HepG2 (cell line): ENCODE data around the gene PIGW. TPM values are rescaled to one million over a fixed set of nuclear protein-coding genes. Genes with fewer than 3 reads are reported as not detected.
A peak's percentile ranks its signal among the peaks of the same experiment; 100 is the strongest.

Experiments used
- CEBPB ChIP-seq: IDR thresholded peaks from 2 replicates; pipeline ENCODE4 v1.6.1; 2011; ENCODE audit warnings: low read depth, low read length, improper control_type of control experiment, borderline replicate concordance
- FOXM1 ChIP-seq: sonication (generic); formaldehyde crosslinking; IDR thresholded peaks from 2 replicates; pipeline ENCODE4 v1.5.0; 2020; ENCODE audit warnings: missing genetic modification reagents
- HNF4A ChIP-seq: sonication (generic); formaldehyde crosslinking; IDR thresholded peaks from 2 replicates; pipeline ENCODE4 v1.4.0; 2020; ENCODE audit warnings: missing genetic modification reagents
- KDM2A ChIP-seq: sonication (generic); formaldehyde crosslinking; IDR thresholded peaks from 2 replicates; pipeline ENCODE4 v1.4.0; 2020; ENCODE audit warnings: low read depth, missing genetic modification reagents, borderline replicate concordance
- MAFG ChIP-seq: sonication (generic); formaldehyde crosslinking; IDR thresholded peaks from 2 replicates; pipeline ENCODE4 v1.5.1; 2020; ENCODE audit warnings: mild to moderate bottlenecking, missing genetic modification reagents
- PHF21A ChIP-seq: sonication (generic); formaldehyde crosslinking; IDR thresholded peaks from 2 replicates; pipeline ENCODE4 v1.5.0; 2020; ENCODE audit warnings: mild to moderate bottlenecking, missing genetic modification reagents
- POLR2G ChIP-seq: fragments of 200-400 bp; formaldehyde crosslinking; IDR thresholded peaks from 2 replicates; pipeline ENCODE4 v1.6.1; 2018; ENCODE audit warnings: mild to moderate bottlenecking, low read depth, low read length, moderate library complexity
- SAFB2 ChIP-seq: sonication (generic); formaldehyde crosslinking; IDR thresholded peaks from 2 replicates; pipeline ENCODE4 v1.5.1; 2020; ENCODE audit warnings: missing genetic modification reagents, low read depth, mild to moderate bottlenecking, borderline replicate concordance
- TOE1 ChIP-seq: sonication (generic); formaldehyde crosslinking; IDR thresholded peaks from 2 replicates; pipeline ENCODE4 v1.4.0; 2020; ENCODE audit warnings: mild to moderate bottlenecking, missing genetic modification reagents
- U2AF1 ChIP-seq: fragments of 200-400 bp; formaldehyde crosslinking; optimal IDR thresholded peaks from 2 replicates; pipeline ENCODE3; 2017; ENCODE audit warnings: mild to moderate bottlenecking, low read depth, low read length
- YEATS2 ChIP-seq: sonication (generic); formaldehyde crosslinking; IDR thresholded peaks from 2 replicates; pipeline ENCODE4 v1.4.0; 2020; ENCODE audit warnings: missing genetic modification reagents, borderline replicate concordance
- ZNF121 ChIP-seq: sonication (generic); formaldehyde crosslinking; IDR thresholded peaks from 2 replicates; pipeline ENCODE4 v1.5.0; 2020; ENCODE audit warnings: mild to moderate bottlenecking, missing genetic modification reagents
- ZNF33B ChIP-seq: sonication (generic); formaldehyde crosslinking; IDR thresholded peaks from 2 replicates; pipeline ENCODE4 v1.5.1; 2020; ENCODE audit warnings: mild to moderate bottlenecking, missing genetic modification reagents
- ZNF816 ChIP-seq: sonication (generic); formaldehyde crosslinking; IDR thresholded peaks from 2 replicates; pipeline ENCODE4 v1.8.0; 2022; ENCODE audit warnings: missing genetic modification reagents, mild to moderate bottlenecking, borderline replicate concordance
- polyA plus RNA-seq, 8 experiments: library from polyadenylated mRNA; depleted of rRNA in 3 of 8; stranded (reverse) in 7 of 8; unstranded in 1 of 8; fragments of >200 nt; fragmentation: Illumina TruSeq in 4 of 8; extraction: Trizol in 4 of 8; gene quantifications; 2 replicates each; pipeline versions ENCODE4 v1.2.1 to v1.2.3, GENCODE V29; 2011 to 2016; ENCODE audit warnings: low read depth in 4 of 8, missing spikeins in 1 of 8, mixed read lengths in 1 of 8; ENCODE audit not compliant: insufficient read depth in 1 of 8
- total RNA-seq, 5 experiments: library from RNA; depleted of rRNA; stranded (reverse); fragments of >200 nt; fragmentation: Illumina TruSeq; extraction: Trizol; gene quantifications; 2 replicates each; pipeline ENCODE4 v1.2.3, GENCODE V29; 2016; ENCODE audit warnings: low read depth in 1 of 5
- TF ChIP-seq, protein P1 (sequence below): IDR thresholded peaks from 2 replicates; pipeline ENCODE4 v1.6.1; 2016; ENCODE audit warnings: mild to moderate bottlenecking
- TF ChIP-seq, protein P2 (sequence below): sonication (generic); formaldehyde crosslinking; IDR thresholded peaks from 2 replicates; pipeline ENCODE4 v1.8.1; 2023; ENCODE audit warnings: mild to moderate bottlenecking, missing genetic modification reagents
- TF ChIP-seq, protein P3 (sequence below): sonication (generic); formaldehyde crosslinking; conservative IDR thresholded peaks from 2 replicates; pipeline ENCODE4 v1.5.0; 2020; ENCODE audit warnings: missing genetic modification reagents
- TF ChIP-seq, protein P4 (sequence below): sonication (generic); formaldehyde crosslinking; IDR thresholded peaks from 2 replicates; pipeline ENCODE4 v1.5.1; 2020; ENCODE audit warnings: mild to moderate bottlenecking, missing genetic modification reagents, moderate library complexity

Gene PIGW
- total and polyA plus RNA-seq, 2 of the 13 experiments (the other 11 are each of a cell fraction or from before 2014, with no cell fraction given) = 9.0 to 24.0 TPM

DNA sequence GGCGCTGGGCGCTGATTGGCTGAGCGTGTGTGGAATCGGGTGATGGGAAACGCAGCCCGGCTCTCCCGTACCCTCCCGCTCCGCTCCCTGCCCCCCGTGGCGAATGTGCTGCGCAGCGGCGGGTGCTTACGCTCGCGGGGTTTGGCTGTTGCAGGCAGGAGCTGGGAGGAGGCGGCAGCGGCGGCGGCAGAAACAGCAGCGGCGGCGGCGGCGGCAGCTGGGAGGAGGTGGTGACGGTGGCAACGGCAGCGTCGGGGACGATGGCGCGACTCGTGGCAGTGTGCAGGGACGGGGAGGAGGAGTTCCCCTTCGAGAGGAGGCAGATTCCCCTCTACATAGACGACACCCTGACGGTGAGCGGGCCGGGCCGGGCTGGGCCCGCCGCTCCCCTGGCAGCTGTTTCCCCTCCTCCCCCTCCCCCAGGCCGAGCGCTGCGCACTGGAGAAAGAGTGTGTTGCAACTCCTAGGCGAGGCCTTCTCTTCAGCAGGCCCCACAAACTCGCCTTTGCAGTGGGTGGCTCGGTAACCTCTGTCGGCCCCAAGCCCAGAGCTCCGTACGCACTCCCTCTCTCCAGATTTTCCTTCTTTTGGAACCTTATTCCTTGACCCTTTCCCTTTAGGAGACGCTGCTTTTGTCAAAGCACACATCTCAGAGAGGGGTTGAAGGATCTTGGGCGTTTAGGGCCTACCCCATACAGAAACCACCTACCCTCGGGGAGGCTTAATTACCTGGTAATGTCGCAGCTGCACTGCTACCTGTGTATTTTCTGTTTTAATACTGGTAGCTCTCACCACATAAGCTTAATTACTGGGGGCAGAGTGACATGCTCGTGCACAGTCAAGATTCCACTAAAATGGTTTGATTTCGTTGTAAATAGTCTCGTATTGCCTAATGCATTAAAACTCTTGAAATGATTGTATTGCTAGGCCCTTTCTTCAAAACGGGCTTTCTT is 11.0 kb downstream of the PIGW start (continued):
- no peak for TF ChIP-seq ZNF121
- no peak for TF ChIP-seq MAFG (CRISPR knock-in tag)
- TF ChIP-seq, protein P1, sequence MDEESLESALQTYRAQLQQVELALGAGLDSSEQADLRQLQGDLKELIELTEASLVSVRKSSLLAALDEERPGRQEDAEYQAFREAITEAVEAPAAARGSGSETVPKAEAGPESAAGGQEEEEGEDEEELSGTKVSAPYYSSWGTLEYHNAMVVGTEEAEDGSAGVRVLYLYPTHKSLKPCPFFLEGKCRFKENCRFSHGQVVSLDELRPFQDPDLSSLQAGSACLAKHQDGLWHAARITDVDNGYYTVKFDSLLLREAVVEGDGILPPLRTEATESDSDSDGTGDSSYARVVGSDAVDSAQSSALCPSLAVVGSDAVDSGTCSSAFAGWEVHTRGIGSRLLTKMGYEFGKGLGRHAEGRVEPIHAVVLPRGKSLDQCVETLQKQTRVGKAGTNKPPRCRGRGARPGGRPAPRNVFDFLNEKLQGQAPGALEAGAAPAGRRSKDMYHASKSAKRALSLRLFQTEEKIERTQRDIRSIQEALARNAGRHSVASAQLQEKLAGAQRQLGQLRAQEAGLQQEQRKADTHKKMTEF = peak; percentile 77; the same call in 1 of the 2 replicates
- TF ChIP-seq, protein P2, sequence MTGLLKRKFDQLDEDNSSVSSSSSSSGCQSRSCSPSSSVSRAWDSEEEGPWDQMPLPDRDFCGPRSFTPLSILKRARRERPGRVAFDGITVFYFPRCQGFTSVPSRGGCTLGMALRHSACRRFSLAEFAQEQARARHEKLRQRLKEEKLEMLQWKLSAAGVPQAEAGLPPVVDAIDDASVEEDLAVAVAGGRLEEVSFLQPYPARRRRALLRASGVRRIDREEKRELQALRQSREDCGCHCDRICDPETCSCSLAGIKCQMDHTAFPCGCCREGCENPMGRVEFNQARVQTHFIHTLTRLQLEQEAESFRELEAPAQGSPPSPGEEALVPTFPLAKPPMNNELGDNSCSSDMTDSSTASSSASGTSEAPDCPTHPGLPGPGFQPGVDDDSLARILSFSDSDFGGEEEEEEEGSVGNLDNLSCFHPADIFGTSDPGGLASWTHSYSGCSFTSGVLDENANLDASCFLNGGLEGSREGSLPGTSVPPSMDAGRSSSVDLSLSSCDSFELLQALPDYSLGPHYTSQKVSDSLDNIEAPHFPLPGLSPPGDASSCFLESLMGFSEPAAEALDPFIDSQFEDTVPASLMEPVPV (CRISPR knock-in tag) = peak; percentile 92
- TF ChIP-seq PHF21A (CRISPR knock-in tag) = peak; percentile 51; the same call in 1 of the 2 replicates
- TF ChIP-seq YEATS2 = peak; percentile 93
- peak; percentile 87 for TF ChIP-seq CEBPB
- no peak for TF ChIP-seq FOXM1 (CRISPR knock-in tag)
- no peak for TF ChIP-seq ZNF33B
- TF ChIP-seq POLR2G = peak; percentile 35; the same call in 1 of the 2 replicates
- TF ChIP-seq KDM2A = peak; percentile 86; the same call in 1 of the 2 replicates
- TF ChIP-seq SAFB2 (CRISPR knock-in tag) = 0 out of 2 replicates have a peak, but pooled peaks have one; percentile 55
- TF ChIP-seq HNF4A (CRISPR knock-in tag) = no peak; the same call in 1 of the 2 replicates
- TF ChIP-seq, protein P3, sequence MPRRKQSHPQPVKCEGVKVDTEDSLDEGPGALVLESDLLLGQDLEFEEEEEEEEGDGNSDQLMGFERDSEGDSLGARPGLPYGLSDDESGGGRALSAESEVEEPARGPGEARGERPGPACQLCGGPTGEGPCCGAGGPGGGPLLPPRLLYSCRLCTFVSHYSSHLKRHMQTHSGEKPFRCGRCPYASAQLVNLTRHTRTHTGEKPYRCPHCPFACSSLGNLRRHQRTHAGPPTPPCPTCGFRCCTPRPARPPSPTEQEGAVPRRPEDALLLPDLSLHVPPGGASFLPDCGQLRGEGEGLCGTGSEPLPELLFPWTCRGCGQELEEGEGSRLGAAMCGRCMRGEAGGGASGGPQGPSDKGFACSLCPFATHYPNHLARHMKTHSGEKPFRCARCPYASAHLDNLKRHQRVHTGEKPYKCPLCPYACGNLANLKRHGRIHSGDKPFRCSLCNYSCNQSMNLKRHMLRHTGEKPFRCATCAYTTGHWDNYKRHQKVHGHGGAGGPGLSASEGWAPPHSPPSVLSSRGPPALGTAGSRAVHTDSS (CRISPR knock-in tag) = no peak
- TF ChIP-seq, protein P4, sequence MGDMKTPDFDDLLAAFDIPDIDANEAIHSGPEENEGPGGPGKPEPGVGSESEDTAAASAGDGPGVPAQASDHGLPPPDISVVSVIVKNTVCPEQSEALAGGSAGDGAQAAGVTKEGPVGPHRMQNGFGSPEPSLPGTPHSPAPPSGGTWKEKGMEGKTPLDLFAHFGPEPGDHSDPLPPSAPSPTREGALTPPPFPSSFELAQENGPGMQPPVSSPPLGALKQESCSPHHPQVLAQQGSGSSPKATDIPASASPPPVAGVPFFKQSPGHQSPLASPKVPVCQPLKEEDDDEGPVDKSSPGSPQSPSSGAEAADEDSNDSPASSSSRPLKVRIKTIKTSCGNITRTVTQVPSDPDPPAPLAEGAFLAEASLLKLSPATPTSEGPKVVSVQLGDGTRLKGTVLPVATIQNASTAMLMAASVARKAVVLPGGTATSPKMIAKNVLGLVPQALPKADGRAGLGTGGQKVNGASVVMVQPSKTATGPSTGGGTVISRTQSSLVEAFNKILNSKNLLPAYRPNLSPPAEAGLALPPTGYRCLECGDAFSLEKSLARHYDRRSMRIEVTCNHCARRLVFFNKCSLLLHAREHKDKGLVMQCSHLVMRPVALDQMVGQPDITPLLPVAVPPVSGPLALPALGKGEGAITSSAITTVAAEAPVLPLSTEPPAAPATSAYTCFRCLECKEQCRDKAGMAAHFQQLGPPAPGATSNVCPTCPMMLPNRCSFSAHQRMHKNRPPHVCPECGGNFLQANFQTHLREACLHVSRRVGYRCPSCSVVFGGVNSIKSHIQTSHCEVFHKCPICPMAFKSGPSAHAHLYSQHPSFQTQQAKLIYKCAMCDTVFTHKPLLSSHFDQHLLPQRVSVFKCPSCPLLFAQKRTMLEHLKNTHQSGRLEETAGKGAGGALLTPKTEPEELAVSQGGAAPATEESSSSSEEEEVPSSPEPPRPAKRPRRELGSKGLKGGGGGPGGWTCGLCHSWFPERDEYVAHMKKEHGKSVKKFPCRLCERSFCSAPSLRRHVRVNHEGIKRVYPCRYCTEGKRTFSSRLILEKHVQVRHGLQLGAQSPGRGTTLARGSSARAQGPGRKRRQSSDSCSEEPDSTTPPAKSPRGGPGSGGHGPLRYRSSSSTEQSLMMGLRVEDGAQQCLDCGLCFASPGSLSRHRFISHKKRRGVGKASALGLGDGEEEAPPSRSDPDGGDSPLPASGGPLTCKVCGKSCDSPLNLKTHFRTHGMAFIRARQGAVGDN (CRISPR knock-in tag) = peak; percentile 83
- TF ChIP-seq ZNF816 (CRISPR knock-in tag) = 0 out of 2 replicates have a peak, but pooled peaks have one; percentile 60
- TF ChIP-seq U2AF1 = peak; percentile 23
- TF ChIP-seq TOE1 (CRISPR knock-in tag) = no peak
